DND-41 (cell line): Measurements from ENCODE around the gene COBL.

Experiments
- CTCF ChIP-seq: IDR thresholded peaks from 2 replicates; pipeline ENCODE4 v1.5.1; 2012; ENCODE audit warnings: borderline replicate concordance, low read length, moderate library complexity, mild to moderate bottlenecking; ENCODE audit not compliant: poor library complexity, severe bottlenecking; ENCODE audit errors: extremely low read depth
- EZH2 ChIP-seq: IDR thresholded peaks from 3 replicates; pipeline ENCODE4 v1.6.1; 2012; ENCODE audit warnings: borderline replicate concordance, low read depth, mild to moderate bottlenecking, moderate library complexity, low read length, inconsistent platforms; ENCODE audit not compliant: severe bottlenecking

- TF ChIP-seq CTCF (no peak), EZH2 (no peak)
Observed at GRCh38 chr7:51079494-51079893, 237.1 kb downstream of the COBL start.
